HepG2 (cell line): ENCODE results near the gene FNDC3B. TPM values are rescaled to one million over a fixed set of nuclear protein-coding genes. Genes with fewer than 3 reads are reported as not detected.

ENCODE experiments used
- EHMT2 ChIP-seq: fragments of 200-600 bp; sonication (generic); IDR thresholded peaks from 2 replicates; pipeline ENCODE4 v1.7.0; 2017; ENCODE audit warnings: antibody characterized with exemption, low read depth, low read length, borderline replicate concordance
- MATR3 ChIP-seq: sonication (generic); formaldehyde crosslinking; IDR thresholded peaks from 2 replicates; pipeline ENCODE4 v1.4.0; 2020; ENCODE audit warnings: missing genetic modification reagents
- NR1H2 ChIP-seq: sonication (generic); formaldehyde crosslinking; IDR thresholded peaks from 2 replicates; pipeline ENCODE4 v1.8.1; 2022; ENCODE audit warnings: low read depth, missing genetic modification reagents, borderline replicate concordance
- PBX3 ChIP-seq: sonication (generic); formaldehyde crosslinking; IDR thresholded peaks from 2 replicates; pipeline ENCODE4 v1.8.1; 2023; ENCODE audit warnings: missing genetic modification reagents, inconsistent platforms, borderline replicate concordance
- PLRG1 ChIP-seq: fragments of 450-650 bp; conservative IDR thresholded peaks from 2 replicates; pipeline ENCODE4 v1.6.1; 2016
- RXRB ChIP-seq: IDR thresholded peaks from 2 replicates; pipeline ENCODE4 v1.6.1; 2016; ENCODE audit warnings: borderline replicate concordance, missing genetic modification reagents, missing compliant biosample characterization
- TEAD3 ChIP-seq: optimal IDR thresholded peaks from 2 replicates; pipeline ENCODE3; 2016; ENCODE audit warnings: borderline replicate concordance
- ZBTB44 ChIP-seq: sonication (generic); formaldehyde crosslinking; IDR thresholded peaks from 2 replicates; pipeline ENCODE4 v1.4.0; 2020; ENCODE audit warnings: missing genetic modification reagents
- ZNF318 ChIP-seq: sonication (generic); formaldehyde crosslinking; IDR thresholded peaks from 2 replicates; pipeline ENCODE4 v1.4.0; 2020; ENCODE audit warnings: mild to moderate bottlenecking, missing genetic modification reagents
- ZNF414 ChIP-seq: sonication (generic); formaldehyde crosslinking; IDR thresholded peaks from 2 replicates; pipeline ENCODE4 v1.5.0; 2020; ENCODE audit warnings: missing genetic modification reagents
- ZNF432 ChIP-seq: sonication (generic); formaldehyde crosslinking; IDR thresholded peaks from 2 replicates; pipeline ENCODE4 v1.5.0; 2020; ENCODE audit warnings: missing genetic modification reagents, mild to moderate bottlenecking, borderline replicate concordance
- ZNF567 ChIP-seq: sonication (generic); formaldehyde crosslinking; IDR thresholded peaks from 2 replicates; pipeline ENCODE4 v1.8.1; 2023; ENCODE audit warnings: mild to moderate bottlenecking, missing genetic modification reagents, borderline replicate concordance
- ZNF644 ChIP-seq: IDR thresholded peaks from 2 replicates; pipeline ENCODE4 v1.6.1; 2016; ENCODE audit warnings: low read depth
- ZNF7 ChIP-seq: IDR thresholded peaks from 2 replicates; pipeline ENCODE4 v1.6.1; 2016; ENCODE audit warnings: missing biosample characterization, missing genetic modification reagents
- ZSCAN30 ChIP-seq: sonication (generic); formaldehyde crosslinking; IDR thresholded peaks from 2 replicates; pipeline ENCODE4 v1.5.0; 2020; ENCODE audit warnings: mild to moderate bottlenecking, missing genetic modification reagents
- polyA plus RNA-seq, 8 experiments: library from polyadenylated mRNA; depleted of rRNA in 3 of 8; stranded (reverse) in 7 of 8; unstranded in 1 of 8; fragments of >200 nt; fragmentation: Illumina TruSeq in 4 of 8; extraction: Trizol in 4 of 8; gene quantifications; 2 replicates each; pipeline versions ENCODE4 v1.2.1 to v1.2.3, GENCODE V29; 2011 to 2016; ENCODE audit warnings: low read depth in 4 of 8, missing spikeins in 1 of 8, mixed read lengths in 1 of 8; ENCODE audit not compliant: insufficient read depth in 1 of 8
- total RNA-seq, 5 experiments: library from RNA; depleted of rRNA; stranded (reverse); fragments of >200 nt; fragmentation: Illumina TruSeq; extraction: Trizol; gene quantifications; 2 replicates each; pipeline ENCODE4 v1.2.3, GENCODE V29; 2016; ENCODE audit warnings: low read depth in 1 of 5

The FNDC3B gene
- total and polyA plus RNA-seq, 2 of the 13 experiments (the other 11 are each of a cell fraction or from before 2014, with no cell fraction given), result 74.8 to 103 TPM

- TF ChIP-seq NR1H2 (CRISPR knock-in tag), result no peak
- TF ChIP-seq ZBTB44 (CRISPR knock-in tag), result no peak
- TF ChIP-seq ZNF432 (CRISPR knock-in tag), result no peak
- TF ChIP-seq TEAD3, result peak; percentile 22
- TF ChIP-seq EHMT2, result no peak
- no peak for TF ChIP-seq ZSCAN30 (CRISPR knock-in tag)
- TF ChIP-seq ZNF644 (CRISPR knock-in tag), result 0 out of 2 replicates have a peak, but pooled peaks have one; percentile 20
- no peak for TF ChIP-seq PBX3 (CRISPR knock-in tag)
- TF ChIP-seq ZNF318 (CRISPR knock-in tag), result no peak
- no peak for TF ChIP-seq RXRB
- TF ChIP-seq MATR3 (CRISPR knock-in tag), result no peak
- TF ChIP-seq ZNF7, result no peak
- no peak for TF ChIP-seq ZNF414 (CRISPR knock-in tag)
- TF ChIP-seq ZNF567 (CRISPR knock-in tag), result no peak
- TF ChIP-seq PLRG1, result no peak
These were observed 43.6 kb downstream of the FNDC3B start (continued) for GRCh38 chr3:172082820-172083513.
